ENCODE results near the gene DCC.

Gene DCC

GRCh38 chr18:52567360-52567759 lies 227.4 kb downstream of the DCC start:
- Histone ChIP-seq H3K4me1 (ENCODE audit: control insufficient read depth, low read length) (no peaks in the 10 kb centered on the region), H3K79me2 (ENCODE audit: control insufficient read depth, low read length) (no peaks in the 10 kb centered on the region), H4K20me1 (ENCODE audit: control insufficient read depth, insufficient read depth, low read depth, low read length) (no peaks in the 10 kb centered on the region), H3K27me3 (ENCODE audit: control insufficient read depth, low read length) (no peaks in the 10 kb centered on the region), H3K9me2 (replicated peaks; ENCODE audit: control insufficient read depth, low read length) (no peaks in the 10 kb centered on the region), H3F3A (ENCODE audit: control insufficient read depth, insufficient read depth) (no peaks in the 10 kb centered on the region), H3K36me3 (ENCODE audit: control insufficient read depth, low read length) (no peaks in the 10 kb centered on the region), H3K27ac (ENCODE audit: low read depth, low read length) (no peak overlapping the region), H3K9me3 (ENCODE audit: control insufficient read depth, insufficient read depth, low read length) (no peaks in the 10 kb centered on the region), H3K4me2 (ENCODE audit: low read length) (no peak overlapping the region), H3K4me3 (ENCODE audit: low read length) (no peak overlapping the region)
- TF ChIP-seq EZH2phosphoT487 (IDR thresholded peaks at IDR 0.05; ENCODE audit: borderline replicate concordance, low read length): no peak
- TF ChIP-seq, protein P1, sequence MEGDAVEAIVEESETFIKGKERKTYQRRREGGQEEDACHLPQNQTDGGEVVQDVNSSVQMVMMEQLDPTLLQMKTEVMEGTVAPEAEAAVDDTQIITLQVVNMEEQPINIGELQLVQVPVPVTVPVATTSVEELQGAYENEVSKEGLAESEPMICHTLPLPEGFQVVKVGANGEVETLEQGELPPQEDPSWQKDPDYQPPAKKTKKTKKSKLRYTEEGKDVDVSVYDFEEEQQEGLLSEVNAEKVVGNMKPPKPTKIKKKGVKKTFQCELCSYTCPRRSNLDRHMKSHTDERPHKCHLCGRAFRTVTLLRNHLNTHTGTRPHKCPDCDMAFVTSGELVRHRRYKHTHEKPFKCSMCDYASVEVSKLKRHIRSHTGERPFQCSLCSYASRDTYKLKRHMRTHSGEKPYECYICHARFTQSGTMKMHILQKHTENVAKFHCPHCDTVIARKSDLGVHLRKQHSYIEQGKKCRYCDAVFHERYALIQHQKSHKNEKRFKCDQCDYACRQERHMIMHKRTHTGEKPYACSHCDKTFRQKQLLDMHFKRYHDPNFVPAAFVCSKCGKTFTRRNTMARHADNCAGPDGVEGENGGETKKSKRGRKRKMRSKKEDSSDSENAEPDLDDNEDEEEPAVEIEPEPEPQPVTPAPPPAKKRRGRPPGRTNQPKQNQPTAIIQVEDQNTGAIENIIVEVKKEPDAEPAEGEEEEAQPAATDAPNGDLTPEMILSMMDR (IDR thresholded peaks at IDR 0.05; ENCODE audit: low read depth, low read length, poor library complexity, severe bottlenecking): no peak

DNA sequence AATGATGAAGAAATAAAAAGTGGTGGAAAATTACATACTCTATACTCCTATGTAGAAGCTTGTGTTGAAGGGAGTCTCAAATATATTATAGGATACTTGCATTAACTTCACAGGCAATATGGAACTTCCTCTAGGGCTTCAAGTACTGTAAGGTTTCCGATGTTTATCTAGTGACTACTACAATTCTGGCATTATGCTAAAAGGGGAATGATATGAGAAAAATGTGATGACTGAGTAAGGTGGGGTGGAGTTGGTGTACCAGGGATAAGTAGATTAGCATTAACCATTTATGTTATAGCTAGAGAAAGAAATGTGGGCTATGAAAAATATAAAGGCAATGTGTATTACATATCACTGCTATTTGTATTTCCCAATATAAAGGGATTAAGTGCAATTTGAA lies 229.5 kb downstream of the DCC start:
- TF ChIP-seq EZH2phosphoT487 (IDR thresholded peaks at IDR 0.05; ENCODE audit: borderline replicate concordance, low read length): no peak
- TF ChIP-seq, protein P1 (IDR thresholded peaks at IDR 0.05; ENCODE audit: low read depth, low read length, poor library complexity, severe bottlenecking): no peak
- Histone ChIP-seq H3F3A (ENCODE audit: control insufficient read depth, insufficient read depth) (no peaks in the 10 kb centered on the region), H3K4me1 (ENCODE audit: control insufficient read depth, low read length) (no peaks in the 10 kb centered on the region), H3K79me2 (ENCODE audit: control insufficient read depth, low read length) (no peaks in the 10 kb centered on the region), H3K27ac (ENCODE audit: low read depth, low read length) (no peak overlapping the region), H3K4me2 (ENCODE audit: low read length) (no peak overlapping the region), H4K20me1 (ENCODE audit: control insufficient read depth, insufficient read depth, low read depth, low read length) (no peaks in the 10 kb centered on the region), H3K9me2 (replicated peaks; ENCODE audit: control insufficient read depth, low read length) (no peaks in the 10 kb centered on the region), H3K4me3 (ENCODE audit: low read length) (no peak overlapping the region), H3K27me3 (ENCODE audit: control insufficient read depth, low read length) (no peaks in the 10 kb centered on the region), H3K9me3 (ENCODE audit: control insufficient read depth, insufficient read depth, low read length) (no peaks in the 10 kb centered on the region), H3K36me3 (ENCODE audit: control insufficient read depth, low read length) (no peaks in the 10 kb centered on the region)

- Histone ChIP-seq H4K20me1 (ENCODE audit: control insufficient read depth, insufficient read depth, low read depth, low read length) (no peaks in the 10 kb centered on the region), H3F3A (ENCODE audit: control insufficient read depth, insufficient read depth) (no peaks in the 10 kb centered on the region), H3K79me2 (ENCODE audit: control insufficient read depth, low read length) (no peaks in the 10 kb centered on the region), H3K9me2 (replicated peaks; ENCODE audit: control insufficient read depth, low read length) (no peaks in the 10 kb centered on the region), H3K4me2 (ENCODE audit: low read length) (no peak overlapping the region), H3K36me3 (ENCODE audit: control insufficient read depth, low read length) (no peaks in the 10 kb centered on the region), H3K4me1 (ENCODE audit: control insufficient read depth, low read length) (no peaks in the 10 kb centered on the region), H3K27ac (ENCODE audit: low read depth, low read length) (no peak overlapping the region), H3K9me3 (ENCODE audit: control insufficient read depth, insufficient read depth, low read length) (no peaks in the 10 kb centered on the region), H3K27me3 (ENCODE audit: control insufficient read depth, low read length) (no peaks in the 10 kb centered on the region), H3K4me3 (ENCODE audit: low read length) (no peak overlapping the region)
- TF ChIP-seq, protein P1 (IDR thresholded peaks at IDR 0.05; ENCODE audit: low read depth, low read length, poor library complexity, severe bottlenecking): no peak
- no peak for TF ChIP-seq EZH2phosphoT487 (IDR thresholded peaks at IDR 0.05; ENCODE audit: borderline replicate concordance, low read length)
Measured at GRCh38 chr18:52570975-52571374, 231.0 kb downstream of the DCC start.
